Spleen (tissue), 7 donors: ENCODE measurements around the gene POLR2H.

ENCODE experiments used
- CTCF ChIP-seq, 11 experiments: fragments of 200-600 bp in 7 of 11; fragments of 450-650 bp in 4 of 11; sonication (generic) in 4 of 11; IDR thresholded peaks in 8 of 11; conservative IDR thresholded peaks in 3 of 11; 1 replicate in 7 of 11; 2 replicates in 4 of 11; pipeline versions ENCODE4 v1.4.0 to v1.8.0; 2016 to 2021; ENCODE audit warnings: antibody characterized with exemption in 11 of 11, inconsistent platforms in 4 of 11, mild to moderate bottlenecking in 1 of 11
- POLR2AphosphoS5 ChIP-seq, 3 donors: sonication (generic); formaldehyde crosslinking; IDR thresholded peaks; one replicate each; pipeline ENCODE4 v1.5.1; 2017; ENCODE audit warnings: antibody characterized with exemption in 3 of 3
- donor health status: DM: no; HTN: no; CAD: no; lungs with moderate emphysema.
- donor health status: DM: no; HTN: no; CAD: no.
- donor health status: DM: no; HTN: no; CAD: no.

GRCh38 chr3:184361932-184362667, 590 bp downstream of the POLR2H start:
- no peak for TF ChIP-seq CTCF (IDR thresholded peaks at IDR 0.05 in 8 of 11, conservative IDR thresholded peaks at IDR 0.05 in 3 of 11)
- TF ChIP-seq POLR2AphosphoS5 (IDR thresholded peaks at IDR 0.05), result peak in 2 of 3 donors; percentile 13 to 15
